Body of pancreas (tissue), 4 donors: ENCODE data around the gene FATE1. TPM values are rescaled to one million over a fixed set of nuclear protein-coding genes. Genes with fewer than 3 reads are reported as not detected.

Source experiments
- ATAC-seq: fragments of 150-250 bp; one replicate; pipeline ENCODE4 v1.9.1; 2016
- DNase-seq, 4 donors: peaks; one replicate each; pipeline ENCODE4 v3.0.0-alpha.2; 2019
- H3K27ac ChIP-seq, 4 donors: fragments of 200-600 bp; sonication (generic); 1 replicate in 3 of 4; 2 replicates in 1 of 4; pipeline versions ENCODE4 v1.5.1 to v1.6.1; 2016 to 2019; ENCODE audit warnings: mild to moderate bottlenecking in 1 of 4, mixed read lengths in 1 of 4, moderate library complexity in 1 of 4
- H3K27me3 ChIP-seq, 2 donors: fragments of 200-600 bp; sonication (generic); one replicate each; pipeline ENCODE4 v1.6.0; 2016; ENCODE audit warnings: mild to moderate bottlenecking in 1 of 2
- H3K36me3 ChIP-seq, 2 donors: fragments of 200-600 bp; sonication (generic); replicated peaks in 1 of 2; 2 replicates each; pipeline ENCODE4 v1.5.1; 2016; ENCODE audit warnings: low read depth in 2 of 2; ENCODE audit not compliant: insufficient read depth in 1 of 2
- H3K4me1 ChIP-seq: fragments of 200-600 bp; sonication (generic); one replicate; pipeline ENCODE4 v1.6.0; 2016
- H3K4me3 ChIP-seq, 2 donors: fragments of 200-600 bp; sonication (generic); 1 replicate in 1 of 2; 2 replicates in 1 of 2; pipeline ENCODE4 v1.5.1; 2016 to 2019
- H3K9me3 ChIP-seq, 3 donors: fragments of 200-600 bp; sonication (generic); 1 replicate in 2 of 3; 2 replicates in 1 of 3; pipeline ENCODE4 v1.5.1; 2016
- CTCF ChIP-seq, 7 experiments: fragments of 450-650 bp in 4 of 7; fragments of 200-600 bp in 3 of 7; sonication (generic) in 3 of 7; IDR thresholded peaks; one replicate each; pipeline ENCODE4 v1.5.1; 2016 to 2019; ENCODE audit warnings: antibody characterized with exemption in 7 of 7
- POLR2A ChIP-seq, 3 donors: fragments of 450-650 bp; IDR thresholded peaks; one replicate each; pipeline ENCODE4 v1.6.1; 2016; ENCODE audit warnings: antibody characterized with exemption in 3 of 3, mild to moderate bottlenecking in 2 of 3
- whole genome bisulfite sequencing, 2 donors: methylation state at CpG; one replicate each; pipeline ENCODE4 v1.1.5; 2017; 5-methylcytosine and 5-hydroxymethylcytosine counted together
- intact Hi-C: fragments of 100-400 bp; cut with DNase I; formaldehyde crosslinking; loops from one replicate; pipeline ENCODE4 v1.15.1; 2023
- total RNA-seq, 2 donors: library from RNA; depleted of rRNA; stranded (reverse); fragments of >200 nt; gene quantifications; one replicate each; pipeline ENCODE4 v1.1.0, GENCODE V29; 2016

The FATE1 gene
- total RNA-seq, 2 donors from 2014 or later = not detected

GRCh38 chrX:151725338-151725614 lies 9.4 kb downstream of the FATE1 start:
- ATAC-seq = peak; percentile 40
- Histone ChIP-seq H3K4me3 (no peak overlapping the region), H3K9me3 (no peaks in the 10 kb centered on the region), H3K36me3 (no peaks in the 10 kb centered on the region), H3K4me1 (peaks cover 11% of the 10 kb centered on the region), H3K27ac (no peak overlapping the region), H3K27me3 (no peaks in the 10 kb centered on the region)
- intact Hi-C loops = no loop called here
- WGBS, 2 donors = 29% methylated on average over 1 of the region's 1 CpG; no CpG with 5 or more reads in 1 of the 2 donors
- TF ChIP-seq CTCF (IDR thresholded peaks at IDR 0.05) = no peak
- no peak for TF ChIP-seq POLR2A (IDR thresholded peaks at IDR 0.05)
- no peak for DNase-seq

GRCh38 chrX:151726751-151727150 lies 10.9 kb downstream of the FATE1 start:
- H3K27me3 ChIP-seq = no peaks in the 10 kb centered on the region
- H3K9me3 ChIP-seq = no peaks in the 10 kb centered on the region
- no peaks in the 10 kb centered on the region for H3K36me3 ChIP-seq
- DNase-seq (no peak), ATAC-seq (no peak)
- TF ChIP-seq CTCF (IDR thresholded peaks at IDR 0.05) (no peak), POLR2A (IDR thresholded peaks at IDR 0.05) (no peak)
- H3K4me1 ChIP-seq = peaks cover 11% of the 10 kb centered on the region
- no peak overlapping the region for H3K4me3 ChIP-seq
- intact Hi-C loops = no loop called here
- H3K27ac ChIP-seq = no peak overlapping the region
- WGBS, 2 donors = 100% methylated on average over 3 of the region's 5 CpGs; no CpG with 5 or more reads in 1 of the 2 donors

GRCh38 chrX:151727346-151727745 lies 11.5 kb downstream of the FATE1 start:
- TF ChIP-seq CTCF (IDR thresholded peaks at IDR 0.05) (no peak), POLR2A (IDR thresholded peaks at IDR 0.05) (no peak)
- no peak for DNase-seq
- intact Hi-C loops = no loop called here
- no peaks in the 10 kb centered on the region for H3K9me3 ChIP-seq
- H3K27me3 ChIP-seq = no peaks in the 10 kb centered on the region
- H3K27ac ChIP-seq = no peak overlapping the region
- no peaks in the 10 kb centered on the region for H3K36me3 ChIP-seq
- no peak for ATAC-seq
- peaks cover 11% of the 10 kb centered on the region for H3K4me1 ChIP-seq
- WGBS, 2 donors = 65% methylated on average over 2 of the region's 4 CpGs; no CpG with 5 or more reads in 1 of the 2 donors
- H3K4me3 ChIP-seq = no peak overlapping the region

- intact Hi-C loops = no loop called here
- 95% methylated on average over 3 of the region's 4 CpGs; no CpG with 5 or more reads in 1 of the 2 donors for WGBS, 2 donors
- ATAC-seq (no peak), DNase-seq (no peak)
- Histone ChIP-seq H3K9me3 (no peaks in the 10 kb centered on the region), H3K4me1 (peaks cover 11% of the 10 kb centered on the region), H3K36me3 (no peaks in the 10 kb centered on the region), H3K27me3 (no peaks in the 10 kb centered on the region), H3K4me3 (no peak overlapping the region), H3K27ac (no peak overlapping the region)
- TF ChIP-seq POLR2A (IDR thresholded peaks at IDR 0.05) = no peak
- no peak for TF ChIP-seq CTCF (IDR thresholded peaks at IDR 0.05)
These were observed 13.4 kb downstream of the FATE1 start for GRCh38 chrX:151729056-151729725.

- DNase-seq = no peak
- H3K4me3 ChIP-seq = no peak within 1 kb of the TSS
- ATAC-seq = no peak
- H3K27me3 ChIP-seq = no peaks in the 10 kb centered on the region
- no peaks in the 10 kb centered on the region for H3K9me3 ChIP-seq
- no peak within 1 kb of the TSS for H3K27ac ChIP-seq
- TF ChIP-seq CTCF (IDR thresholded peaks at IDR 0.05) (no peak), POLR2A (IDR thresholded peaks at IDR 0.05) (no peak)
- intact Hi-C loops = no loop called here
- no peaks in the 10 kb centered on the region for H3K36me3 ChIP-seq
- 49% methylated on average over 4 of the region's 4 CpGs for WGBS, 2 donors
- H3K4me1 ChIP-seq = no peaks in the 10 kb centered on the region
These were observed 18.6 kb downstream of the FATE1 start, which contains the start of gene CNGA2 for GRCh38 chrX:151734446-151734845. TSS of gene CNGA2 (plus strand) at chrX:151734746. CDS start at chrX:151738484, 3,738 bp downstream.
